GM23338 (cell line): ENCODE measurements around the gene COPS2. TPM values are rescaled to one million over a fixed set of nuclear protein-coding genes. Genes with fewer than 3 reads are reported as not detected.

Source experiments
- ATAC-seq: fragments of 200-7000 bp; cut with Tn5 transposase; 3 replicates; pipeline ENCODE4 v1.9.1; 2020
- DNase-seq: peaks from one replicate; pipeline ENCODE4 v3.0.0-alpha.2; 2015; ENCODE audit warnings: low spot score
- H2AFZ ChIP-seq: fragments of 200-600 bp; sonication (generic); 2 replicates; pipeline ENCODE4 v1.8.0; 2016; ENCODE audit warnings: antibody characterized with exemption, mild to moderate bottlenecking, moderate library complexity
- H3F3A ChIP-seq: fragments of 200-600 bp; sonication (generic); replicated peaks from 2 replicates; pipeline ENCODE4 v1.8.0; 2017; ENCODE audit warnings: antibody characterized with exemption, mixed run types, low read depth
- H3K27ac ChIP-seq: fragments of 200-600 bp; sonication (generic); 2 replicates; pipeline ENCODE4 v1.6.1; 2016; ENCODE audit warnings: low read depth
- H3K27me3 ChIP-seq: fragments of 200-600 bp; sonication (generic); 2 replicates; pipeline ENCODE4 v1.8.0; 2016; ENCODE audit warnings: mild to moderate bottlenecking, mixed run types, moderate library complexity; ENCODE audit not compliant: insufficient read depth
- H3K36me3 ChIP-seq: fragments of 200-600 bp; sonication (generic); 2 replicates; pipeline ENCODE4 v1.8.0; 2016; ENCODE audit warnings: mild to moderate bottlenecking; ENCODE audit not compliant: insufficient read depth
- H3K4me1 ChIP-seq: fragments of 200-600 bp; sonication (generic); 2 replicates; pipeline ENCODE4 v1.8.0; 2016; ENCODE audit warnings: mild to moderate bottlenecking, moderate library complexity; ENCODE audit not compliant: insufficient read depth
- H3K4me2 ChIP-seq: fragments of 200-600 bp; sonication (generic); 2 replicates; pipeline ENCODE4 v1.7.1; 2017; ENCODE audit warnings: mixed run types
- H3K4me3 ChIP-seq: fragments of 200-600 bp; sonication (generic); 2 replicates; pipeline ENCODE4 v1.6.1; 2016; ENCODE audit warnings: mixed run types
- H3K79me2 ChIP-seq: fragments of 200-600 bp; sonication (generic); replicated peaks from 2 replicates; pipeline ENCODE4 v1.8.0; 2017; ENCODE audit warnings: mild to moderate bottlenecking; ENCODE audit not compliant: insufficient read depth
- H3K9me2 ChIP-seq: fragments of 200-600 bp; sonication (generic); 2 replicates; pipeline ENCODE4 v1.8.0; 2017; ENCODE audit not compliant: insufficient read depth
- H4K20me1 ChIP-seq: fragments of 200-600 bp; sonication (generic); replicated peaks from 2 replicates; pipeline ENCODE4 v1.8.0; 2017; ENCODE audit warnings: mild to moderate bottlenecking; ENCODE audit not compliant: insufficient read depth
- H3K27ac Mint-ChIP-seq: 2 replicates; pipeline ENCODE4 v1.8.0; 2020; ENCODE audit warnings: inconsistent platforms, mild to moderate bottlenecking, moderate library complexity, mixed read lengths
- H3K27me3 Mint-ChIP-seq: 3 replicates; pipeline ENCODE4 v1.8.0; 2022; ENCODE audit warnings: low read depth, mild to moderate bottlenecking, moderate library complexity, mixed read lengths, inconsistent platforms; ENCODE audit not compliant: insufficient read depth, poor library complexity
- H3K36me3 Mint-ChIP-seq: 3 replicates; pipeline ENCODE4 v1.8.0; 2021; ENCODE audit warnings: low read depth, mild to moderate bottlenecking, inconsistent platforms, moderate library complexity, mixed read lengths
- H3K4me1 Mint-ChIP-seq: 3 replicates; pipeline ENCODE4 v1.8.0; 2020; ENCODE audit warnings: mild to moderate bottlenecking, inconsistent platforms, mixed read lengths
- H3K4me3 Mint-ChIP-seq: 3 replicates; pipeline ENCODE4 v1.8.0; 2021; ENCODE audit warnings: moderate library complexity, mild to moderate bottlenecking, inconsistent platforms, mixed read lengths
- H3K9me3 Mint-ChIP-seq: 3 replicates; pipeline ENCODE4 v1.8.0; 2020; ENCODE audit warnings: moderate library complexity, mild to moderate bottlenecking, inconsistent platforms, mixed read lengths
- CTCF ChIP-seq, 2 experiments: fragments of 200-600 bp in 1 of 2; sonication (generic) in 1 of 2; conservative IDR thresholded peaks; 2 replicates each; pipeline versions ENCODE4 v1.5.1 to v1.6.1; 2016 to 2017; ENCODE audit warnings: antibody characterized with exemption in 2 of 2, low read depth in 2 of 2, mild to moderate bottlenecking in 2 of 2, moderate library complexity in 1 of 2
- ETS1 ChIP-seq: IDR thresholded peaks from 2 replicates; pipeline ENCODE4 v1.6.1; 2016; ENCODE audit warnings: antibody characterized with exemption
- REST ChIP-seq: IDR thresholded peaks from one replicate; pipeline ENCODE4 v1.6.1; 2018; ENCODE audit warnings: antibody characterized with exemption; ENCODE audit not compliant: unreplicated experiment
- STAT1 ChIP-seq: IDR thresholded peaks from one replicate; pipeline ENCODE4 v1.6.1; 2016; ENCODE audit warnings: antibody characterized with exemption; ENCODE audit not compliant: unreplicated experiment
- ZNF331 ChIP-seq: fragments of 250-450 bp; sonication (Bioruptor Pico); IDR thresholded peaks from 2 replicates; pipeline ENCODE4 v1.5.0; 2020; ENCODE audit warnings: low read depth, mild to moderate bottlenecking, moderate library complexity
- ZNF462 ChIP-seq: fragments of 250-450 bp; sonication (Bioruptor Pico); IDR thresholded peaks from 2 replicates; pipeline ENCODE4 v1.5.0; 2020; ENCODE audit warnings: mild to moderate bottlenecking, moderate library complexity
- polyA plus RNA-seq: library from polyadenylated mRNA; unstranded; fragments of >200 nt; fragmentation: Nextera tagmentation; extraction: Ambion mirVana; gene quantifications from 2 replicates; pipeline ENCODE4 v1.2.1, GENCODE V29; 2016
- total RNA-seq: library from RNA; depleted of rRNA; stranded (reverse); fragments of >200 nt; shearing (Covaris generic); gene quantifications from 2 replicates; pipeline ENCODE4 v1.2.3, GENCODE V29; 2014

Gene COPS2
- total and polyA plus RNA-seq, 2 experiments from 2014 or later, result 38.7 to 67.3 TPM

- TF ChIP-seq REST, result no peak
Observed at GRCh38 chr15:49116108-49116857, 39.1 kb downstream of the COPS2 start (continued).

GRCh38 chr15:49115062-49115461 is 40.3 kb downstream of the COPS2 start:
- Mint-ChIP-seq H3K27ac (no peak overlapping the region), H3K27me3 (peaks cover under 1% of the 10 kb centered on the region), H3K36me3 (peaks cover 31% of the 10 kb centered on the region; the same call in 2 of the 3 replicates), H3K4me3 (no peak overlapping the region), H3K4me1 (peaks cover 5% of the 10 kb centered on the region; the same call in 2 of the 3 replicates), H3K9me3 (no peaks in the 10 kb centered on the region; the same call in 1 of the 3 replicates)
- Histone ChIP-seq H3K4me1 (no peaks in the 10 kb centered on the region), H3K79me2 (no peaks in the 10 kb centered on the region), H3K4me2 (no peak overlapping the region), H3K4me3 (no peak overlapping the region), H4K20me1 (no peaks in the 10 kb centered on the region), H2AFZ (no peak overlapping the region), H3K36me3 (no peaks in the 10 kb centered on the region), H3K9me2 (no peaks in the 10 kb centered on the region), H3F3A (no peaks in the 10 kb centered on the region), H3K27me3 (no peaks in the 10 kb centered on the region), H3K27ac (no peak overlapping the region)
- DNase-seq (no peak), ATAC-seq (no peak)
- TF ChIP-seq REST (no peak), ETS1 (no peak), ZNF462 (CRISPR knock-in tag) (no peak), STAT1 (no peak), ZNF331 (no peak), CTCF (conservative IDR thresholded peaks at IDR 0.05; ENCODE audit: low read depth in 2 of 2) (no peak)
